Measurements from ENCODE around the gene TIMD4.
"Not testable (repeated sequence)": the region's sequence is repeated elsewhere in the genome, so short reads cannot be mapped to it uniquely, and the experiment has no call there.

TIMD4 gene

DNA sequence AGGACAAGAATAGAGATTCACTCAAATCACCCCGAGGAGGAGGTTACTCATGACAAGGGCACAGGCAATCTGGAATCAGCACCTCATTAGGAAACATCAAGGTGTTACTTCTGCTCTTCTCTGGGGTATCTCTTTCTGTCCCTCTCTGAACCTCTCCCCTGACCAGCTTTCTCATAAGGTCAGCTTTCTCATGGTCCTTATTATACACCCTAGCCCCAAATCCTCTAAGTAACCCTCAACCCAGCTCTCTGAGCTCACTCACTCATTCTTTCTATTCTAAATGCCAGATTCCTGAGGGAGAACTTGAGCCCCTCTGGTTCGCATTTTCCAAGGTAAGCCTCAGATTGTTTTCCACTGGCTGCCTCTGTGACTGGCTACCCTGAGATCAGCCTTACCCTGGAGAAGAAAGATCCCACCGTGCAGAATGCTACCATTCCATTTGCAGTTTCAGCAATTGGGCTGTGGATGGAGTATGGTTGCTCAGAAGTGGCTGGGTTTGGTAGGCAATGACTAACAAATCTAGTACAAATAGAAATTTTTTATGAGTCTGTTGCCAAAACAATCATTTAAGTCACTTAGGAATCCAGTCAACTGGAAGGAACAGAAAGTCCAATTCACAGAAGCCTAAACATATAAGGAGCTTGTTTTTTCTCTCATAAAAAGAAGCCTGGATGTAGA, 9.0 kb upstream of the TIMD4 start:
- no peak overlapping the region for H3K27ac ChIP-seq

GRCh38 chr5:156971415-156971814, 8.4 kb upstream of the TIMD4 start:
- TF ChIP-seq ZFX (IDR thresholded peaks at IDR 0.05; ENCODE audit: borderline replicate concordance) (no peak), CTCF (IDR thresholded peaks at IDR 0.05) (no peak)

More for the DNA sequence above, 9.0 kb upstream of the TIMD4 start:
- no peak for TF ChIP-seq CTCF (IDR thresholded peaks at IDR 0.05)
- no peak for TF ChIP-seq ZFX (IDR thresholded peaks at IDR 0.05; ENCODE audit: borderline replicate concordance)

DNA sequence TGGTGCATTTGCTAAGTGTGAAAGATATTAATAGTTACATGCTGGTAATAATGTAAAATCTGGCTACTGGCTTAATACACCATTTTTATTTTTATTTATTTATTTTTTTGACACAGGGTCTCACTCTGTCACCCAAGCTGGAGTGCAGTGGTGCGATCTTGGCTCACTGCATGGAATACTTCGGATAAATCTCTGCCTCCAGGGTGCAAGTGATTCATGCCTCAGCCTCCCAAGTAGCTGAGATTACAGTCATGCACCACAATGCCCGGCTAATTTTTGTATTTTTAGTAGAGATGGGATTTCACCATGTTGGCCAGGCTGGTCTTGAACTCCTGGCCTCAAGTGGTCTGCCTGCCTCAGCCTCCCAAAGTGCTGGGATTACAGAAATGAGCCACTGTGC, 4.4 kb upstream of the TIMD4 start:
- H3K27ac ChIP-seq = not testable (repeated sequence)

More at GRCh38 chr5:156971415-156971814, 8.4 kb upstream of the TIMD4 start:
- no peak overlapping the region for H3K27ac ChIP-seq

- H3K27ac ChIP-seq = no peak overlapping the region
- TF ChIP-seq ZFX (IDR thresholded peaks at IDR 0.05; ENCODE audit: borderline replicate concordance) = no peak
- no peak for TF ChIP-seq CTCF (IDR thresholded peaks at IDR 0.05)
Observed at GRCh38 chr5:156956321-156956720, 6.7 kb downstream of the TIMD4 start.

DNA sequence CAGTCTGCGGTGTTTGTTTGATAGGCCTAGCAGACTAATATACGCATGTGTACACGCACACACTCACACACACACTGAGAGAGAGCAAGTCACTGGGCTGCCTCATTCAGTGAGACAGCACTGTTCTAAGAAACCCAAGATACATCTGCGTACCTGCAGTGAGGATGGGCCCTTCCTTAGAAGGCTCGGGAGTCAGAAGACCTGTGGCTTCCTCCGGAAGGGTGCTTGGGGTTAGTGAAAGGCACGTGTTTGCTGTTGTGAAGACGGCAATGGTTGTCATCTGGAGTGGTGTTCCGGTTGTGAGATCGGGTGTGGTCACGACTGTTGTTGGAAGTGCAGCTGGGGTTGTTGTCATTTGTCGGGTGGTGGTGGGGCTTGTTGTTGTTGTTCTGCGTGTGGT, 11.7 kb downstream of the TIMD4 start:
- no peak for TF ChIP-seq CTCF (IDR thresholded peaks at IDR 0.05)
- TF ChIP-seq ZFX (IDR thresholded peaks at IDR 0.05; ENCODE audit: borderline replicate concordance) = no peak
- no peak overlapping the region for H3K27ac ChIP-seq

- H3K27ac ChIP-seq = no peak overlapping the region
- TF ChIP-seq CTCF (IDR thresholded peaks at IDR 0.05) = no peak
- TF ChIP-seq ZFX (IDR thresholded peaks at IDR 0.05; ENCODE audit: borderline replicate concordance) = no peak
Observed at GRCh38 chr5:156950716-156951115, 12.3 kb downstream of the TIMD4 start.

- no peak overlapping the region for H3K27ac ChIP-seq
- TF ChIP-seq CTCF (IDR thresholded peaks at IDR 0.05) (no peak), ZFX (IDR thresholded peaks at IDR 0.05; ENCODE audit: borderline replicate concordance) (no peak)
Observed at GRCh38 chr5:156949424-156949823, 13.6 kb downstream of the TIMD4 start.

- TF ChIP-seq ZFX (IDR thresholded peaks at IDR 0.05; ENCODE audit: borderline replicate concordance) (no peak), CTCF (IDR thresholded peaks at IDR 0.05) (no peak)
- no peak overlapping the region for H3K27ac ChIP-seq
Observed at GRCh38 chr5:156947925-156948324, 15.1 kb downstream of the TIMD4 start.

Data from 22Rv1 (cell line).